Measurements from ENCODE around the gene PLCD4. TPM values are rescaled to one million over a fixed set of nuclear protein-coding genes. Genes with fewer than 3 reads are reported as not detected.

PLCD4 gene
- total RNA-seq, 2 donors from 2014 or later, result 0.26 to 0.73 TPM

- Mint-ChIP-seq H3K27me3 (ENCODE audit: insufficient read depth) (peaks cover 6% of the 10 kb centered on the region), H3K27ac (no peak overlapping the region), H3K9me3 (no peaks in the 10 kb centered on the region), H3K4me3 (no peak overlapping the region), H3K4me1 (peaks cover 9% of the 10 kb centered on the region), H3K36me3 (ENCODE audit: low read depth) (no peaks in the 10 kb centered on the region)
- DNase-seq, result no peak
- Histone ChIP-seq H3K27me3 (ENCODE audit: control insufficient read depth, insufficient read depth, low read length, poor library complexity, severe bottlenecking) (no peaks in the 10 kb centered on the region), H3K9ac (ENCODE audit: extremely low read depth, low read length, poor library complexity, severe bottlenecking) (no peak overlapping the region), H3K9me3 (ENCODE audit: control insufficient read depth, low read length) (no peaks in the 10 kb centered on the region), H3K36me3 (ENCODE audit: control insufficient read depth, insufficient read depth, low read length) (no peaks in the 10 kb centered on the region), H3K4me3 (ENCODE audit: low read length) (no peak overlapping the region), H3K4me1 (ENCODE audit: control insufficient read depth, insufficient read depth, low read length) (peaks cover 2% of the 10 kb centered on the region), H3K27ac (ENCODE audit: low read depth, low read length) (no peak overlapping the region)
- no peak for TF ChIP-seq CTCF (conservative IDR thresholded peaks at IDR 0.05)
- WGBS, 2 experiments (ENCODE audit: insufficient coverage in 1 of 2, insufficient read length in 1 of 2), result 95 to 98% methylated on average over 3 of the region's 3 CpGs
Measured at GRCh38 chr2:218623366-218623705, 15.6 kb downstream of the PLCD4 start.

GRCh38 chr2:218626369-218626768 lies 18.7 kb downstream of the PLCD4 start:
- Mint-ChIP-seq H3K4me1 (peaks cover 9% of the 10 kb centered on the region), H3K4me3 (no peak overlapping the region), H3K27me3 (ENCODE audit: insufficient read depth) (peaks cover 6% of the 10 kb centered on the region), H3K9me3 (no peaks in the 10 kb centered on the region), H3K36me3 (ENCODE audit: low read depth) (no peaks in the 10 kb centered on the region), H3K27ac (no peak overlapping the region)
- Histone ChIP-seq H3K27me3 (ENCODE audit: control insufficient read depth, insufficient read depth, low read length, poor library complexity, severe bottlenecking) (no peaks in the 10 kb centered on the region), H3K27ac (ENCODE audit: low read depth, low read length) (no peak overlapping the region), H3K9me3 (ENCODE audit: control insufficient read depth, low read length) (no peaks in the 10 kb centered on the region), H3K9ac (ENCODE audit: extremely low read depth, low read length, poor library complexity, severe bottlenecking) (no peak overlapping the region), H3K4me1 (ENCODE audit: control insufficient read depth, insufficient read depth, low read length) (peaks cover 2% of the 10 kb centered on the region), H3K4me3 (ENCODE audit: low read length) (no peak overlapping the region), H3K36me3 (ENCODE audit: control insufficient read depth, insufficient read depth, low read length) (no peaks in the 10 kb centered on the region)
- 93 to 100% methylated on average over 1 to 4 of the region's 4 CpGs for WGBS, 2 experiments (ENCODE audit: insufficient coverage in 1 of 2, insufficient read length in 1 of 2)
- no peak for TF ChIP-seq CTCF (conservative IDR thresholded peaks at IDR 0.05)
- DNase-seq, result no peak

GRCh38 chr2:218627939-218628338 lies 20.2 kb downstream of the PLCD4 start:
- WGBS, 2 experiments (ENCODE audit: insufficient coverage in 1 of 2, insufficient read length in 1 of 2), result 97 to 100% methylated on average over 1 to 4 of the region's 4 CpGs
- H3K36me3 ChIP-seq (ENCODE audit: control insufficient read depth, insufficient read depth, low read length), result no peaks in the 10 kb centered on the region
- no peak for DNase-seq

More at GRCh38 chr2:218627939-218628338, 20.2 kb downstream of the PLCD4 start:
- no peak for TF ChIP-seq CTCF (conservative IDR thresholded peaks at IDR 0.05)
- H3K27me3 Mint-ChIP-seq (ENCODE audit: insufficient read depth), result peaks cover 6% of the 10 kb centered on the region
- Histone ChIP-seq H3K4me3 (ENCODE audit: low read length) (no peak overlapping the region), H3K9ac (ENCODE audit: extremely low read depth, low read length, poor library complexity, severe bottlenecking) (no peak overlapping the region), H3K27ac (ENCODE audit: low read depth, low read length) (no peak overlapping the region), H3K9me3 (ENCODE audit: control insufficient read depth, low read length) (no peaks in the 10 kb centered on the region), H3K4me1 (ENCODE audit: control insufficient read depth, insufficient read depth, low read length) (no peaks in the 10 kb centered on the region), H3K27me3 (ENCODE audit: control insufficient read depth, insufficient read depth, low read length, poor library complexity, severe bottlenecking) (no peaks in the 10 kb centered on the region)
- H3K4me3 Mint-ChIP-seq, result no peak overlapping the region
- H3K9me3 Mint-ChIP-seq, result no peaks in the 10 kb centered on the region
- H3K27ac Mint-ChIP-seq, result no peak overlapping the region
- H3K4me1 Mint-ChIP-seq, result peaks cover 2% of the 10 kb centered on the region
- no peaks in the 10 kb centered on the region for H3K36me3 Mint-ChIP-seq (ENCODE audit: low read depth)
